NCI-H446 treated with DMSO at 0.1 percent for 48 hours (cell line): ENCODE results near the gene NCK1.
"Not testable (repeated sequence)": the region's sequence is repeated elsewhere in the genome, so short reads cannot be mapped to it uniquely, and the experiment has no call there.

Experiments used
- DNase-seq: peaks from one replicate; lab custom pipeline; 2025; lab: John Stamatoyannopoulos, UW

Gene NCK1

DNA sequence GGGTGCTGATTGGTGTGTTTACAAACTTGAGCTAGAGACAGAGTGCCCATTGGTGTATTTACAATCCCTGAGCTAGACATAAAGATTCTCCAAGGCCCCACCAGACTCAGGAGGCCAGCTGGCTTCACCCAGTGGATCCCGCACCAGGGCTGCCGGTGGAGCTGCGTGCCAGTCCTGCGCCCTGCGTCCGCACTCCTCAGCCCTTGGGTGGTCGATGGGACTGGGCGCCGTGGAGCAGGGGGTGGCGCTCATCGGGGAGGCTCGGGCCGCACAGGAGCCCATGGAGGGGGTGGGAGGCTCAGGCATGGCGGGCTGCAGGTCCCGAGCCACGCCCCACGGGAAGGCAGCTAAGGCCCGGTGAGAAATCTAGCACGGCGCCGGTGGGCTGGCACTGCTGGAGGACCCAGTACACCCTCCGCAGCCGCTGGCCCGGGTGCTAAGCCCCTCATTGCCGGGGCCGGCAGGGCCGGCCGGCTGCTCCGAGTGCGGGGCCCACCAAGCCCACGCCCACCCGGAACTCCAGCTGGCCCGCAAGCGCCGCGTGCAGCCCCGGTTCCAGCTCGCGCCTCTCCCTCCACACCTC, 125.5 kb downstream of the NCK1 start:
- not testable (repeated sequence) for DNase-seq

DNA sequence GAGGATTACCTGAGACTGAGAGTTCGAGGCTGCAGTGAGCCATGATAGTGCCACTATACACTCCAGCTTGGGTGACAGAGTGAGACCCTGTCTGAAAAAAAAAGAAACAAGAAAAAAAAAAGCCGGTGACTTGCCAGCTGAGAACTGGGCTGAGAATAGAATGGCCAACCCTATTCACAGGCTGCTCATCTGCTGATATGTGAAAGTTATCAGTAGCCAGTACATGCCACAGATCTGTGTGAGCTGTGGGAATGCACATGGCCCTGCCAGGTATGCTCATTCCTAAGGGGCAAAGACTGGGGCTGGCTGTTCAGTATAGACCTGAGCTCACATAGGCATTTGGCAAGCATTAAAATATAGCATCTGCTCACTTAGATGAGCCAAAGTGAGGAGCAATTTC, 126.6 kb downstream of the NCK1 start:
- peak; percentile 65 for DNase-seq

DNA sequence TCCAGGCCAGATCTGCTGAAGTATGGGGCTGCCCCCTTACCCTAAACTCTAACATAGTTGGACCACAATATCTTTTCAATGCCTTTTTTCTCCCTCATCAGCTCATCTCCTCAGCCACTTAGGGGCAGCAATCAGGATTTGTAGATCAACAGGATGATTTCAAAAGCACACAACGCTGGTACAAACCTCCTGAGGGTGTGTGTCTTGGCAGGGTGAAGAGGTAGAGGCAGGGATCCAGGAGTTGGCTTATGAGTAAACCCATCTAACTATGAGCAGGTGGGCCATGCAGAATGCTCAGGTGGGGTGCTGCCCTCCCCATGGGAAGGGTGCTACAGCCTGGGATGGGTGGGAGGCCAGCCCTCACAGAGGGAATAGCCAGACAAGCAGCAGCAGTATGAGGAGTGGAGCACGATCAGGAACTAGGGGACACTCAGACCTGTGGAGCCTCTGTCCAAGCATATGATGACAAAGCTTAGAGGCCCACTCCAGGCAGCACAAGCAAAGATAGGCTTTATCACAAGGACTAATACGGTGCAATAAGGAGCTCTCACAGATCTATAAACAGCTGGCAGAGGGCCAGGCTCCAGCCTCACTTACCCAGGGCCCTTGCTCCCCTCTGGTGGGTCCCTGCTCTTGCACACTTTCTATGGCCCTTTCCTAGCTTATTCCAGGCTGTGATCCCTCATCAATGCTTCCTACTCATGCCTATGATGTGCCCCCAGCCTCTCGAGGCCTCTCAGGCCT, 127.9 kb downstream of the NCK1 start:
- DNase-seq, result no peak

DNA sequence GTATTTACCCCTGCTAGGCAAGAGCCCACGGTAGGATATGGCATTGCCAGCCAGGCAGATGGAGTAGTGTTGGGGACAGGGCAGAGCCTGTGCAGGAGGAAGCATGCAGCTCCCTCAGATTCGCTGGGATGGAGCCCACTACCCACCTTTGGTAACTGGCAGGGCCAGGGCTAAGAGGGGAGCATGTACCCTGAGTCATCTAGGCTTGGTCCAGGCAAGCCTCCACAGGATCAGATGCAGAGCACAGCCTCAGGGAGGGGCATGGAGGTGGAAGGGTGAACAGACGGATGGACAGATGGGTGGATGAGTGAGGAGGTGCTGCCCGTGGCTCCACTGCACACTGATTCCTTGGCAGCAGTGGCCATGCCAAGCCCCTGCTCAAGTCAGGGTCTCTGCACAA, 128.8 kb downstream of the NCK1 start:
- peak; percentile 68 for DNase-seq

DNA sequence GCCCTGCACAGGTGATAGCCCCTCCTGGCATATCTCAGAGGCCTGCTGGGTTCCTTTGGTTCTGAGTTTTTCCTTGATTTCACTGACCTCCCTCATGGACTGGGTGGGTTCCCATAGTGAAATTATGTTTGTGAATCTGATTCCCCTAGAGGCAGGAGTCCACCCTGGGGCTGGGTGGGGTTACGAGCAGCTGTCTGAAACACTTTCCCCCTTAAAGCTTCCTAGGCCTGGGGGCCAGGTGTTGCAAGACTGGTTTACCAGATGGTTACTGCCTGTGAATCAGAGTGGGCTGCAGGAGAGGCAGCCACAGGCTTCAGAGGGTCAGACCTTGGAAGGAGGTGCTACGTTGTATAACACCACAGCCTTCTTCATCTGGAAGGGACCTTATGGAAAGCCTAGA, 130.1 kb downstream of the NCK1 start:
- DNase-seq, result no peak

DNA sequence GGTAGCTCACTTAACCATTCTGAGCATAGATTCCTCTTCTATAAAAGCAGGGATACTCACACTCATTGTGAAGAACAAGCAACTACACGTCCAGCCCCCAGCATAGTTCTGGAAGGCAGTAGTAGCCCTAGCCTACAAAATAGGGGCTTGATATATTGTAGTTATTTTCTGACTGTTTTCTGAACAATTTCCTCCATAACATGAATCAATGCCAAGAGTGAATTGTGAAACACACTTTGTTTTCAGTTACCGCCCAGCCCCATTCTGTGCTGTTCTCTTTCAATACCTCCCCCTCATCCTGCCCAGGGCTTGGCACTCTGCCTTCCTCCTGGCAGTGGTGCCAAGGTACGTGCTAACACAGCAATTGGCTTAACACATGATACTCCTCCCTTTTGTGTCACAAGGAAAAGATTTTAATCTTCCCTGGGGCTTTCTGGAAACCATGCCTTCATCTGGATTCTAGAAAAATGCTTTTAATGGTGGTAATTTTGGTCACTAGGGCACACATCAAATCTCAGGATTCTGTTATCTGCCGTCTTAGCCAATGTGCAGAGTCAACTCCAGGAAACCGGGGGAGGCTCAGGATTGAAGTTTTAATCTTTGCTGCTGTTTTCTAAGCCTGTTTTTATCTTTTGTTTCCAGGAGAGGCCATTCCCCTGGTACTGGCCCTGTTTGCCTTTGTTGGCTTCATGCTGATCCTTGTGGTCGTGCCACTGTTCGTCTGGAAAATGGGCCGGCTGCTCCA, 132.9 kb downstream of the NCK1 start:
- peak; percentile 94 for DNase-seq

DNA sequence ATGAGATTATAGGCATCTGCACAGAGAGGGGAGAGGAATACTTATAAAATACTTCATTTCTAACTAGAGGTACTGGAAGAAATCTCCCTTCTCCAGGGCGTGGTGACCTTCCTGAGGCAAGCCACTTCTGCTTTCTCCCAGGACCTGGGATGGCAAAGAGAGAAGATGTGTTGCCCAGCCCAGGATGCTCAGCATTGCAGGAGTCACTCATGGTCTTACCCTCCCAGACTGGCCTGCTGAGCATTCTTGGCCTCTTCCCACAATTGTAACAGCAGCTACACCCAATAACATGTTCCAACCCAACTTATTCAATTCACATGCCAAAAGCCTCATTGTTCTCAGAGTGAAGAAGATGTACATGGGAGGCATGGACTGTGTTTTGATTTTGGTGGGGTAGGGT, 133.6 kb downstream of the NCK1 start:
- no peak for DNase-seq
